H9 (cell line): ENCODE measurements around the gene SHMT2. TPM values are rescaled to one million over a fixed set of nuclear protein-coding genes. Genes with fewer than 3 reads are reported as not detected.
A peak's percentile ranks its signal among the peaks of the same experiment; 100 is the strongest.

Experiments
- DNase-seq: peaks from one replicate; pipeline ENCODE4 v3.0.0-alpha.2; 2017
- H2AFZ ChIP-seq: one replicate; pipeline ENCODE4 v1.6.1; 2013; ENCODE audit warnings: mild to moderate bottlenecking, low read length, control low read depth, moderate library complexity
- H2AK5ac ChIP-seq: 2 replicates; pipeline ENCODE4 v1.6.1; 2013; ENCODE audit warnings: low read length, control low read depth, mixed read lengths; ENCODE audit not compliant: insufficient read length
- H2BK120ac ChIP-seq: one replicate; pipeline ENCODE4 v1.6.1; 2013; ENCODE audit warnings: low read depth, mild to moderate bottlenecking, low read length, control low read depth, inconsistent platforms; ENCODE audit not compliant: poor library complexity, severe bottlenecking
- H2BK12ac ChIP-seq: 2 replicates; pipeline ENCODE4 v1.6.1; 2013; ENCODE audit warnings: low read length, control low read depth, mixed read lengths, low read depth; ENCODE audit not compliant: insufficient read length
- H2BK15ac ChIP-seq: 2 replicates; pipeline ENCODE4 v1.6.1; 2013; ENCODE audit warnings: low read depth, low read length, control low read depth
- H2BK20ac ChIP-seq: one replicate; pipeline ENCODE4 v1.6.1; 2013; ENCODE audit warnings: low read depth, mild to moderate bottlenecking, low read length, control low read depth, inconsistent platforms; ENCODE audit not compliant: poor library complexity, severe bottlenecking
- H2BK5ac ChIP-seq: 2 replicates; pipeline ENCODE4 v1.6.1; 2013; ENCODE audit warnings: low read length, control low read depth, mixed read lengths; ENCODE audit not compliant: insufficient read length
- H3K14ac ChIP-seq: 2 replicates; pipeline ENCODE4 v1.6.1; 2013; ENCODE audit warnings: low read length, control low read depth; ENCODE audit not compliant: insufficient read depth
- H3K18ac ChIP-seq: 2 replicates; pipeline ENCODE4 v1.6.1; 2013; ENCODE audit warnings: low read depth, mild to moderate bottlenecking, mixed read lengths, low read length, control low read depth; ENCODE audit not compliant: insufficient read length
- H3K23ac ChIP-seq: 2 replicates; pipeline ENCODE4 v1.6.1; 2013; ENCODE audit warnings: low read length, control low read depth, mixed read lengths, low read depth; ENCODE audit not compliant: insufficient read length
- H3K23me2 ChIP-seq: 2 replicates; pipeline ENCODE4 v1.6.1; 2013; ENCODE audit warnings: low read depth, mild to moderate bottlenecking, mixed read lengths, low read length, control low read depth; ENCODE audit not compliant: insufficient read length, poor library complexity, severe bottlenecking
- H3K27ac ChIP-seq: 2 replicates; pipeline ENCODE4 v1.5.1; 2013; ENCODE audit warnings: low read length, control low read depth, mixed read lengths, low read depth; ENCODE audit not compliant: insufficient read length
- H3K27me3 ChIP-seq: 2 replicates; pipeline ENCODE4 v1.6.1; 2013; ENCODE audit warnings: low read length, control low read depth, inconsistent platforms; ENCODE audit not compliant: insufficient read depth
- H3K4ac ChIP-seq: 2 replicates; pipeline ENCODE4 v1.6.1; 2013; ENCODE audit warnings: low read depth, mild to moderate bottlenecking, control low read depth, inconsistent platforms, low read length, moderate library complexity
- H3K4me1 ChIP-seq: 2 replicates; pipeline ENCODE4 v1.6.1; 2013; ENCODE audit warnings: low read length, control low read depth, inconsistent platforms; ENCODE audit not compliant: insufficient read depth
- H3K4me2 ChIP-seq: 2 replicates; pipeline ENCODE4 v1.6.1; 2013; ENCODE audit warnings: low read length, control low read depth, mixed read lengths; ENCODE audit not compliant: insufficient read length, insufficient read depth
- H3K56ac ChIP-seq: 2 replicates; pipeline ENCODE4 v1.6.1; 2013; ENCODE audit warnings: low read depth, mild to moderate bottlenecking, mixed read lengths, low read length, control low read depth; ENCODE audit not compliant: insufficient read length
- H3K79me1 ChIP-seq: 2 replicates; pipeline ENCODE4 v1.6.1; 2013; ENCODE audit warnings: low read depth, mild to moderate bottlenecking, moderate library complexity, low read length, control low read depth, inconsistent platforms; ENCODE audit not compliant: insufficient read depth, poor library complexity, severe bottlenecking
- H3K79me2 ChIP-seq: 2 replicates; pipeline ENCODE4 v1.6.1; 2013; ENCODE audit warnings: low read length, control low read depth, inconsistent platforms; ENCODE audit not compliant: insufficient read depth
- H3K9ac ChIP-seq: 2 replicates; pipeline ENCODE4 v1.6.1; 2013; ENCODE audit warnings: low read length, control low read depth, mixed read lengths; ENCODE audit not compliant: insufficient read length; ENCODE audit errors: extremely low read depth
- H3K9me3 ChIP-seq: one replicate; pipeline ENCODE4 v1.6.1; 2013; ENCODE audit warnings: low read depth, low read length, inconsistent platforms; ENCODE audit not compliant: control insufficient read depth
- H3T11ph ChIP-seq: one replicate; pipeline ENCODE4 v1.6.1; 2013; ENCODE audit warnings: mild to moderate bottlenecking, low read length, control low read depth, inconsistent platforms
- H4K20me1 ChIP-seq: one replicate; pipeline ENCODE4 v1.6.1; 2013; ENCODE audit not compliant: control insufficient read depth, insufficient read length, insufficient read depth
- H4K5ac ChIP-seq: 2 replicates; pipeline ENCODE4 v1.6.1; 2013; ENCODE audit warnings: low read depth, mild to moderate bottlenecking, mixed read lengths, low read length, control low read depth; ENCODE audit not compliant: insufficient read length
- H4K8ac ChIP-seq: replicated peaks from 2 replicates; pipeline ENCODE4 v1.6.1; 2013; ENCODE audit warnings: low read length, control low read depth, mixed read lengths, low read depth; ENCODE audit not compliant: insufficient read length
- H4K91ac ChIP-seq: 2 replicates; pipeline ENCODE4 v1.6.1; 2013; ENCODE audit warnings: low read depth, mild to moderate bottlenecking, moderate library complexity, mixed read lengths, low read length, control low read depth; ENCODE audit not compliant: insufficient read length
- H3K27ac Mint-ChIP-seq, 3 experiments: 2 replicates in 2 of 3; 3 replicates in 1 of 3; pipeline ENCODE4 v1.8.0; 2020 to 2021; ENCODE audit warnings: mixed read lengths in 3 of 3, mild to moderate bottlenecking in 1 of 3, moderate library complexity in 1 of 3
- H3K27me3 Mint-ChIP-seq: 2 replicates; pipeline ENCODE4 v1.8.0; 2021; ENCODE audit warnings: low read depth, mild to moderate bottlenecking, moderate library complexity, mixed read lengths
- H3K36me3 Mint-ChIP-seq, 3 experiments: 2 replicates in 2 of 3; 3 replicates in 1 of 3; pipeline ENCODE4 v1.8.0; 2020 to 2021; ENCODE audit warnings: low read depth in 3 of 3, mixed read lengths in 3 of 3; ENCODE audit not compliant: insufficient read depth in 1 of 3
- H3K4me1 Mint-ChIP-seq, 2 experiments: 2 replicates each; pipeline ENCODE4 v1.8.0; 2020; ENCODE audit warnings: mixed read lengths in 2 of 2
- H3K4me3 Mint-ChIP-seq, 2 experiments: 2 replicates in 1 of 2; 3 replicates in 1 of 2; pipeline ENCODE4 v1.8.0; 2020 to 2021; ENCODE audit warnings: mild to moderate bottlenecking in 2 of 2, mixed read lengths in 2 of 2, moderate library complexity in 1 of 2
- H3K9me3 Mint-ChIP-seq, 2 experiments: 2 replicates in 1 of 2; 3 replicates in 1 of 2; pipeline ENCODE4 v1.8.0; 2020; ENCODE audit warnings: mild to moderate bottlenecking in 2 of 2, mixed read lengths in 2 of 2, moderate library complexity in 1 of 2
- WGBS: extraction: QIAGEN DNeasy Blood & Tissue Kit; methylation state at CpG from one replicate; pipeline ENCODE4 v1.1.7; 2013; ENCODE audit warnings: missing lambda C conversion rate, low lambda C conversion rate, mixed read lengths; ENCODE audit not compliant: insufficient read length; ENCODE audit errors: extremely low coverage; 5-methylcytosine and 5-hydroxymethylcytosine counted together
- total RNA-seq: library from RNA; stranded (reverse); gene quantifications from 2 replicates; pipeline ENCODE4 v1.2.1, GENCODE V29; 2021
- TF ChIP-seq, protein P1 (sequence below): fragments of 200-600 bp; sonication (generic); conservative IDR thresholded peaks from 3 replicates; pipeline ENCODE4 v1.8.0; 2021; ENCODE audit warnings: antibody characterized with exemption, mild to moderate bottlenecking

The SHMT2 gene
- total RNA-seq, 1 experiment from 2014 or later: 260 TPM

DNA sequence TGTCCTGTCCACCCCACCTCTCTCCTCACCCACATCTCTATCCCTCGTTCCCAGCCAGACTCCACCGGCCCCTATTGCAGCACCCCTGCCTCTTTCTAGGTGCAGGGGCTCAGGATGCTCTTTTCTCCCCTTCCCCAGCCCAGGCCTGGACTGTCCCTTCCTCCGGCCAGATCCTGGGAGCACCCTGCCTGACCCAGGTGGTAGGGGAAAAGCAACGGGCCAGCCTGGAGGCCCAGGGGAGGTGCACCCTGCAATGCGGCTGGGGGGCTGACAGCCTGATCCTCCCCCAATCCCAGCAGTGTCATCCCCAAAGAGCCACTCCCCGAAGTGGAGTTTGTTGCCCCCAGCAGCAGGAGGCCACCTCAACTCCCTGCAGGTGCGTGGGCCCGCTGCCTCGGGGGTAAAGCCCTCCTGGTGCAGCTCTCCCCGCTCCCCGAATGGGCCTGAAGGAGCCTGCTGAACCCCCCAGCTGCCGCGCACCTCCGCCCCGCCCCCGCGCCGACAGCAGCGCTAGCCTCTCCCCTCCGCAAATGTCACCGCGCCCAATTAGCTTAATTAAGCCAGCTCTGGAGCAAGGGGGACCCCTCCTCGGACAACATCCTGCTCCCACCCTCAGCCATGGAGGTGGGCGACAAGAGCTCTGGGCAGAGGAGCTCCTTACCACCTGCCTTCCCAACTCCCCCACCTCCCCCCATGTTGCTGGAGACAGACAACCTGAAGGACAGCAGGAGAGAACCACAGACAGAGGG lies 8.2 kb upstream of the SHMT2 start:
- Histone ChIP-seq H3K4me2 (peak overlapping the region; percentile 21), H3K27me3 (peaks cover 78% of the 10 kb centered on the region), H3K79me1 (no peaks in the 10 kb centered on the region), H2BK20ac (no peak overlapping the region), H3K9ac (no peak overlapping the region), H3K9me3 (no peaks in the 10 kb centered on the region), H4K20me1 (peaks cover 3% of the 10 kb centered on the region), H2AK5ac (no peak overlapping the region), H3K14ac (no peak overlapping the region), H2BK15ac (no peak overlapping the region), H3K4me1 (no peaks in the 10 kb centered on the region; the same call in 1 of the 2 replicates), H3T11ph (no peak overlapping the region), H3K79me2 (no peaks in the 10 kb centered on the region), H2BK12ac (no peak overlapping the region), H3K23ac (no peak overlapping the region), H2BK120ac (no peak overlapping the region), H4K8ac (no peak overlapping the region), H3K4ac (no peak overlapping the region), H2BK5ac (no peak overlapping the region), H3K56ac (no peak overlapping the region), H3K18ac (no peak overlapping the region), H3K27ac (no peak overlapping the region), H2AFZ (no peak overlapping the region), H3K23me2 (peaks cover 17% of the 10 kb centered on the region), H4K91ac (no peak overlapping the region), H4K5ac (no peak overlapping the region)
- peaks cover 96% of the 10 kb centered on the region for H3K27me3 Mint-ChIP-seq
- DNase-seq: no peak
- H3K27ac Mint-ChIP-seq: no peak overlapping the region
- no CpG with 5 or more reads among the region's 24 CpGs for WGBS
- no peaks in the 10 kb centered on the region; a peak in 2 of 7 replicates for H3K36me3 Mint-ChIP-seq
- TF ChIP-seq, protein P1, sequence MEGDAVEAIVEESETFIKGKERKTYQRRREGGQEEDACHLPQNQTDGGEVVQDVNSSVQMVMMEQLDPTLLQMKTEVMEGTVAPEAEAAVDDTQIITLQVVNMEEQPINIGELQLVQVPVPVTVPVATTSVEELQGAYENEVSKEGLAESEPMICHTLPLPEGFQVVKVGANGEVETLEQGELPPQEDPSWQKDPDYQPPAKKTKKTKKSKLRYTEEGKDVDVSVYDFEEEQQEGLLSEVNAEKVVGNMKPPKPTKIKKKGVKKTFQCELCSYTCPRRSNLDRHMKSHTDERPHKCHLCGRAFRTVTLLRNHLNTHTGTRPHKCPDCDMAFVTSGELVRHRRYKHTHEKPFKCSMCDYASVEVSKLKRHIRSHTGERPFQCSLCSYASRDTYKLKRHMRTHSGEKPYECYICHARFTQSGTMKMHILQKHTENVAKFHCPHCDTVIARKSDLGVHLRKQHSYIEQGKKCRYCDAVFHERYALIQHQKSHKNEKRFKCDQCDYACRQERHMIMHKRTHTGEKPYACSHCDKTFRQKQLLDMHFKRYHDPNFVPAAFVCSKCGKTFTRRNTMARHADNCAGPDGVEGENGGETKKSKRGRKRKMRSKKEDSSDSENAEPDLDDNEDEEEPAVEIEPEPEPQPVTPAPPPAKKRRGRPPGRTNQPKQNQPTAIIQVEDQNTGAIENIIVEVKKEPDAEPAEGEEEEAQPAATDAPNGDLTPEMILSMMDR: no peak
- H3K4me3 Mint-ChIP-seq: peak overlapping the region; percentile 16 to 70; a peak in 4 of 5 replicates
- peaks cover 0 to 5% of the 10 kb centered on the region in 2 experiments; a peak in 3 of 5 replicates for H3K9me3 Mint-ChIP-seq
- peaks cover 54 to 68% of the 10 kb centered on the region in 2 experiments for H3K4me1 Mint-ChIP-seq
